Measurements from ENCODE around the gene MAPK6. TPM values are rescaled to one million over a fixed set of nuclear protein-coding genes. Genes with fewer than 3 reads are reported as not detected.

The MAPK6 gene
- polyA plus RNA-seq, 1 experiment = 74.3 TPM

- CTCF ChIA-PET = no interaction called here
- Histone ChIP-seq H3K9me3 (ENCODE audit: control insufficient read depth, insufficient read depth, low read length) (no peaks in the 10 kb centered on the region), H3K27me3 (ENCODE audit: control insufficient read depth, insufficient read depth, low read length) (no peaks in the 10 kb centered on the region), H3K27ac (ENCODE audit: low read depth, low read length) (no peak overlapping the region), H3K4me3 (ENCODE audit: low read depth, low read length) (no peak overlapping the region)
- no peak for DNase-seq (ENCODE audit: low read depth, low spot score)
- POLR2A ChIA-PET = no interaction called here
- TF ChIP-seq CTCF (IDR thresholded peaks at IDR 0.05; ENCODE audit: low read depth, low read length) = no peak
These were observed 14.2 kb upstream of the MAPK6 start for GRCh38 chr15:52004806-52005205.

GRCh38 chr15:52005748-52006701 lies 13.0 kb upstream of the MAPK6 start:
- ChIA-PET POLR2A (interaction anchor here (0.5 to 0.6 kb wide), 2 partner anchors 34 to 47 kb away, joined by 4 to 5 read pairs; partner anchors contain the start of gene LEO1), CTCF (interaction anchor here (2.2 kb wide), 1 partner anchor 221 kb away, joined by 6 read pairs; no protein-coding TSS in a partner anchor)
- H3K27me3 ChIP-seq (ENCODE audit: control insufficient read depth, insufficient read depth, low read length) = no peaks in the 10 kb centered on the region
- TF ChIP-seq CTCF (IDR thresholded peaks at IDR 0.05; ENCODE audit: low read depth, low read length) = no peak
- no peak overlapping the region for H3K4me3 ChIP-seq (ENCODE audit: low read depth, low read length)
- H3K27ac ChIP-seq (ENCODE audit: low read depth, low read length) = no peak overlapping the region
- H3K9me3 ChIP-seq (ENCODE audit: control insufficient read depth, insufficient read depth, low read length) = no peaks in the 10 kb centered on the region
- no peak for DNase-seq (ENCODE audit: low read depth, low spot score)

DNA sequence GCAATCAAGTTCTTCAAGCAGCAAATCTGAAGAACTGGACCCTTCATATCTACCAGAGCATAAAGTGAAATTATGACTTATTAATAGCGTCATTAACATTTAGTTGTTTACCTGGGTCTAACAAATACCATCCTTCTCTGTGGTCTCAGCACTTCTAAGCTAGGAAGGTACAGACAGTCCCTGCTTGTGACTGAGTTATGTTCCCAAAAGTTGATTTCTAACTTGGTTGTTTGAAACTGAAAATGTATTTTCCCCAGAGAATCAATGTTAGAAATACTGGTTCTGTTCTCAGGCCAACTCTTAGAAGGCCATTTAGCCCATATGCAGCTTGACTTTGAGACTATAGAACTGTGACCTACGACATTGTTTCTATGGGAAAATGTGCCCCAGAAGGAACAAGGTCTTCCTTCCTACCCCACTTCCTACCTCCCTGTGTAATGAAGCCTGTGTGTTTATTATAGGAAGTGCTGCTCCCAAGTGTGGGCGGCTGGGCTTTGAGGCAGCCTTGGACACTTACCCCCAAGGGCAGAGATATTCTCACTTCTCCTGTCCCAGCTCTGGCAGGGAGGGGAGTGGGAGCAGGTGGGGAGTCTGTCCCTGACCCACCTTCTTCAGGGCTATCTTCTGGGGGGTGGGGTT lies 12.2 kb upstream of the MAPK6 start:
- no peak overlapping the region for H3K4me3 ChIP-seq (ENCODE audit: low read depth, low read length)
- ChIA-PET CTCF (interaction anchor here (1.1 to 2.2 kb wide), 2 partner anchors 72 to 221 kb away, joined by 3 to 6 read pairs; no protein-coding TSS in a partner anchor), POLR2A (interaction anchor here (0.5 to 0.6 kb wide), 2 partner anchors 35 to 46 kb away, joined by 4 to 5 read pairs; partner anchors contain the start of gene LEO1)
- H3K27me3 ChIP-seq (ENCODE audit: control insufficient read depth, insufficient read depth, low read length) = no peaks in the 10 kb centered on the region
- no peak for DNase-seq (ENCODE audit: low read depth, low spot score)
- no peak for TF ChIP-seq CTCF (IDR thresholded peaks at IDR 0.05; ENCODE audit: low read depth, low read length)
- no peaks in the 10 kb centered on the region for H3K9me3 ChIP-seq (ENCODE audit: control insufficient read depth, insufficient read depth, low read length)
- no peak overlapping the region for H3K27ac ChIP-seq (ENCODE audit: low read depth, low read length)

DNA sequence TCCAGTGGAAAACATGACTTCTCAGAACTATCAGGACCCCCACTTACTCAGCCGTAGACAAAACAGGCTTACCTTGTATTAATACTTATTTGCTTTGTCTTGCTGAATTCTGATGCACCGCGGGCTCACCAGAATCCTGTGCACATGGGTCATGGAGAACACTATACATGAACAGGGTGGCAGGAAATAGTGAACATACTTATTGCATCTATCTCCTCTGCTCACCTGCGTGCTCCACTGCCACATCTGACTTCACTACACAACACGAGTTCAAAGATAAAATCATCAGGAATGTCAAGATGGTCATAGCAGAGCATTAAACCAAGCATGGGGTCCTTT lies 10.7 kb upstream of the MAPK6 start:
- no peak for TF ChIP-seq CTCF (IDR thresholded peaks at IDR 0.05; ENCODE audit: low read depth, low read length)
- Histone ChIP-seq H3K4me3 (ENCODE audit: low read depth, low read length) (no peak overlapping the region), H3K9me3 (ENCODE audit: control insufficient read depth, insufficient read depth, low read length) (no peaks in the 10 kb centered on the region), H3K27ac (ENCODE audit: low read depth, low read length) (no peak overlapping the region), H3K27me3 (ENCODE audit: control insufficient read depth, insufficient read depth, low read length) (no peaks in the 10 kb centered on the region)
- no peak for DNase-seq (ENCODE audit: low read depth, low spot score)
- ChIA-PET CTCF (no interaction called here), POLR2A (no interaction called here)

Measured in AG04450 (cell line).